Measurements from ENCODE around the gene VPS39.

Gene VPS39

DNA sequence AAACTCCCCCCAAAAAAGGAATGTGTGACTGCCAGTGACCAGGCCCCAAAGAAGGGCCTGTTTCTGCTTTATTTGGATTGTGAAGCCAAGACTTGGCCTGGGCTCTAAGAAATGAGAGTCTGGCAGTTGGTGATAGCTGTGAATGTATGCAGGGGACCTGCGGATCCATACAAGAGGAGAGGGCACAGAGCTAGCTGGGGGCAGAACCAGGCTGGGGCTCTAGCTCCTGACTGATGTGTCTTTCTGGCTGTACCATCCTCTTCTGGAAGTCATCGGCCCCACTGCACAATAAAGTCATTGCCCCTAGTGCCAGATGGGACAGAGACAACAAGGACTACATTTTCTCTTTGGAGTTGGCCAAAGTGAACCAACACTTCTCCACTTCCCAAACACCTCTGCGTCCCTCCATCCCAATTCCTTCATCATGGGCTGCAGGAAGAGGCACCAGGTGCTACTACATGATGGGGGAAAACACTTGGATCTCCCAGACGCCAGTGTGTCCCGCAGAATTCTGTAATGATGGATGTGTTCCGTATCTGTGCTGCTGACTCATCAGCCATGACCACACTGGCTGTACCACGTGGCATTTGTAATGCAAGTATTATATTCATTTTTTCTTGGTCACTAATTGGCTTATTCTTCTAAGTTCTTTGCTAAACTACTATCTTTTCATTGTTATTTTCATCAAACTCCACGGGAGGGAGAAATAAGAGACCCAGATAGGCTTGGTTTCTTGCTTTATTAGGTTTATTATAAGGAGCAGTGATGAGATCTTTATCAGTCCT is 49.9 kb downstream of the VPS39 start:
- Mint-ChIP-seq H3K36me3 (ENCODE audit: low read depth) (peaks cover 47% of the 10 kb centered on the region), H3K4me1 (ENCODE audit: low read depth) (peaks cover 2% of the 10 kb centered on the region), H3K4me3 (no peak overlapping the region), H3K27me3 (no peaks in the 10 kb centered on the region), H3K9me3 (no peaks in the 10 kb centered on the region), H3K27ac (no peak overlapping the region)
- DNase-seq = peak; percentile 28

- Mint-ChIP-seq H3K4me3 (no peak overlapping the region), H3K4me1 (ENCODE audit: low read depth) (peaks cover 2% of the 10 kb centered on the region), H3K27me3 (no peaks in the 10 kb centered on the region), H3K9me3 (no peaks in the 10 kb centered on the region), H3K36me3 (ENCODE audit: low read depth) (peaks cover 40% of the 10 kb centered on the region), H3K27ac (no peak overlapping the region)
- DNase-seq = peak; percentile 19
Measured at GRCh38 chr15:42157381-42157780, 50.7 kb downstream of the VPS39 start.

DNA sequence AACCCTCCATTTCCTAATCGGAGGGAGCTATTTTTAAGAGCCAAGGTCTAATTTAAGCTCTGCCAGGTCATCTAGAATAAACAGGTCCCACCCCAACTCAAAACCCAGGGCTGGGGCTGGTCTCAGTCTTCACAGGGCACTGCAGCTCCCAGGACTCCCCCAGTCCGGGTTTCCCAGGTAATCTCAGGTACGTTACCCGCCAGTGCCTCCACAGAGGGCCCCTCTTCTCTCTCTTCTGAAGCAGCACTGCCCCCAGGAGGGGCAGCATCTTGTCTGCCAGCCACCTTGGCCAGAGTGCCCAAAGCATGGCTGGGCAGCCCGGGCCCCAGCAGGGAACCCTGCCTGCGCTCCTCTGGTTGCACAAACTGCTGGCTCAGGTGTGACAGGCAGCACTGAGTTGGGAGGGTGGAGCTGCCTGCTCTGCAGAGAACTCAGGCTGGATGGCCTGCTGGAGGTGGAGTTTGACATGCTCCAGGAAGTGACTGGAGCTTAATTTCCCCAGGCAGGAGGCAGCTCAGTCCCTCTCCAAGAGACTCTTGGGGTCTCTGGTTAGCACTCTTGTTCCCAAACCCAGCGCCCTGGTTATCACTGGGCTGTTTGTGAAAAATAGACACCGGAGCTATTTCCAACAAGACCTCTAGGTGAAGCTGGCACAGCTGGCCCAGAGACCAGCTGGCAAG is 51.7 kb downstream of the VPS39 start, which contains the start of gene PLA2G4F:
Gene PLA2G4F (minus strand): TSS at position 394 of the 680 bp plus-strand sequence. CDS start 87 bp downstream, at position 307.
- Mint-ChIP-seq H3K4me3 (no peak within 1 kb of the TSS), H3K27me3 (no peaks in the 10 kb centered on the region), H3K4me1 (ENCODE audit: low read depth) (peaks cover 2% of the 10 kb centered on the region), H3K36me3 (ENCODE audit: low read depth) (peaks cover 30% of the 10 kb centered on the region), H3K27ac (no peak within 1 kb of the TSS), H3K9me3 (no peaks in the 10 kb centered on the region)
- DNase-seq = peak; percentile 26

DNA sequence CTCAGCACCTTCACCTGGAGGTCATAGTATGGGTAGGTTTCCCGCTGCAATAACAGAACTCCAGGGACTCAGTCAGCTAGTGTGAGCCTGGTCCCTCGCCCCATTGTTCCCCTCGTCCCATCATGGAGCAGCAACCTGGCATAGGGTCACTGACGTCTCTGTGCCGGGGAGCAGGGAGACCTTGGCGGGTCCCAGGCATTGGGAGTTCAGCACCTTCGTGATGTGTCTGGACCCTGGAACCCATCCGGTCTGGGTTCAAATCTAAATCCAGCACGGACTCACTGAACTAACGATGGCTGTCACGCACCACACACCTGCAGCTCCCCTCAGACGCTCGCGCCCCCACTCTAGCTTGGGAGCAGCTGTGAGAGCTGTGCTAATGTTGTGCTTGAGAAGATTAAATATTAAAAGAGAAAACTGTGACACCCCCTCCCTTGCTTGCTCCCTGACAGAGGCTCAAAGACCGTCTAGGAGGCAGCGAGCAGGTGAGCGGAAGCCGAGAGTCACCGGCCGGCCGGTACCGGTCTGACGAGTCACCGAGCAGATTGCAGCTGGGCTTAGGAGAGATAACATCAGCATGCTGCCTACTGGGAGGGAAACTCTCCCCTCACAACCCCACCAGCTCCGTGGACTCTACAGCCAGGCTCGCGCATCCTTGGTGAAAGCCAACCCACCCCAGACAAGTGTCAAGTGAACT is 52.4 kb downstream of the VPS39 start:
- no peak for DNase-seq
- H3K27me3 Mint-ChIP-seq = no peaks in the 10 kb centered on the region
- H3K27ac Mint-ChIP-seq = no peak overlapping the region
- H3K36me3 Mint-ChIP-seq (ENCODE audit: low read depth) = peaks cover 23% of the 10 kb centered on the region
- H3K4me1 Mint-ChIP-seq (ENCODE audit: low read depth) = peaks cover 2% of the 10 kb centered on the region
- H3K9me3 Mint-ChIP-seq = no peaks in the 10 kb centered on the region
- H3K4me3 Mint-ChIP-seq = no peak overlapping the region

GRCh38 chr15:42154956-42155355 is 53.1 kb downstream of the VPS39 start:
- no peak for DNase-seq
- Mint-ChIP-seq H3K36me3 (ENCODE audit: low read depth) (peaks cover 15% of the 10 kb centered on the region), H3K9me3 (no peaks in the 10 kb centered on the region), H3K4me3 (no peak overlapping the region), H3K27me3 (no peaks in the 10 kb centered on the region), H3K4me1 (ENCODE audit: low read depth) (peaks cover 2% of the 10 kb centered on the region), H3K27ac (no peak overlapping the region)

DNA sequence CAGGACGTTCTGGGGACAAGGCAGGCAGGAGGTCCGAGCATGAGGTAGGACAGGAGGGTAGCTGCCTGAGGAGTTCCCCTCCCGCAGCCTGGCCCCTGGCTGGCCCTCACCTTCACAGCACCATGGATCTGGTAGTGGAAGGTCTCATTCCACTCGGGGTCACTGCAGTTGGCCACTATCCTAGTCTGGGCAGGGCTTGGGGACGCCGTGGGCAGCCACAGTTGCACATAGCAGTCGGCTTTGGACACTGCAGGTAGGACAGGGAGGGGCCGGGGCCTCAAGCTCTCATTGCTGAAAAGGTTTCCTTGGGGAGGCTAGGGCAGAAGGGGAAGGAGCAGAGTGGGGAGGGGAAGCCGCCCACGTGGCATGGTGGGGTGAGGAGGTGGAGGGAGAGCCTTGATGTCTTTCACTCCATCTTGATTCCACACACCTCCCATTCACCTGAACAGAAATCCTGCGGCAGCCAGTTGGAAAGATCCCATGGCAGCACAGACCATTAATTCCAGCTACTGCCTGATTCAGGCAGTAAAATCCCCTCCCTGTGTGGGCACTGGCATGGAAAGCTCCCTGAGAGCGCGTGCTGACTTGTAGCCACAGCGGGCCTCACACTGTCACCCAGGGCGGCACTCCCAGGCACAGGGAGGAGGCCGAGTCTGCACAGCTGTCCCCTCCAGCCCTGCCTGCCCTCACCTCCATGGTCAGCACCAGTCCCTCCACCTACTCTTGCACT is 53.7 kb downstream of the VPS39 start:
- no peaks in the 10 kb centered on the region for H3K9me3 Mint-ChIP-seq
- H3K4me1 Mint-ChIP-seq (ENCODE audit: low read depth) = peaks cover 2% of the 10 kb centered on the region
- no peak overlapping the region for H3K4me3 Mint-ChIP-seq
- H3K27ac Mint-ChIP-seq = no peak overlapping the region
- no peak for DNase-seq
- peaks cover 10% of the 10 kb centered on the region for H3K36me3 Mint-ChIP-seq (ENCODE audit: low read depth)
- no peaks in the 10 kb centered on the region for H3K27me3 Mint-ChIP-seq

DNA sequence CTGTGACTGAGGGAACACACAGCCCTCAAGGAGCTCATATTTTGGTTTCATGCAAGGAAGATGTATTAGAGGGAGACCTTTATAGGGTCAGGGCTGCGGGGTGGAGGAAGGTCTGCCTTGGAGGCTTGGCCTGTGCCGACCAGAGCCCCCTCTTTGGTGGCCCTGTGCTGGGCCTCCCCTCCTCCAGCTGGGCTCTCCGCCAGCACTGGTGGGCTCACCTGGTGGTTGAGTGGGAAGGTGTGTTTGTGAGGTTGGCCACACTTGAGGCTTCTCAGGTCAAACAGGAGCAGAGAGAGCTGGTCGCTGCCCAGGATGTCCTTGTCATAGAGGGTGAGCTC is 54.3 kb downstream of the VPS39 start:
- Mint-ChIP-seq H3K4me1 (ENCODE audit: low read depth) (peaks cover 2% of the 10 kb centered on the region), H3K9me3 (no peaks in the 10 kb centered on the region), H3K4me3 (no peak overlapping the region), H3K27ac (no peak overlapping the region), H3K36me3 (ENCODE audit: low read depth) (peaks cover 5% of the 10 kb centered on the region), H3K27me3 (no peaks in the 10 kb centered on the region)
- DNase-seq = no peak

DNA sequence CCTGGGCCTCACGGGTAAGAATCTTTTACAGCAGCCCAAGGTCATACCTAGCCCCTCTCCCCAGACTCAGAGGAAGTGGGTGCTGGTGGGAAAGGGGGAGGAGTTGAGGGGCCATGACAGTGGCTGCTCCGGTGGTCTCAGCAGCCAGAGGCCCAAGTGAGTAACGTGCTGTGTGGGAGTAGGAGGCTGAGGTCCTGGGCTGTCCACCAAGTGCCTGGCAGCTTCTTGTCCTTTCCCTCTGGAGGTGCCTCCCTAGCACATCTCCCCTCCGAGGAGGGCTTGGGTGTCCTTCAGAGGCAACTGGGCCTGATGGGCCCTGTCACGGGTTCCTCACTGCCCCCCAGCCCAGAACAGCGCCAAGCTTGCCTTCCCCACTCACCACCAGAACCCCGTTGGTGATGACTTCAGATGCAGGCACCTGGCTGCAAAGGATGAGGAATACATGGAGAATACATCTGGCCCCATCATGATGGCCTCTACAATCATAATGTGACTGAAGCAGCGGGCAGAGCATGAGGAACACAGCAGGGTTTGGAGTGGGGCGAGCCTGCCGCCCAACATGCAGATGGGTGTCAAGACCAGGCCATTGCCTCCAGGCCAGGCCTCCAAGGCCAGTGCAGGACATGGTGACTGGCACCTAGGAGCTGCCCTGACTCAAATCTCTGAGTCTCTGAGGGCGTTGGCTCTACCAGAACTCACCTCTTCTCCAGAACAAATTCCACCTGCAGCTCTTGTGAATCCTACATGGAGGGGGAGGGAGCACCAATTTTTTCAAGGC is 55.0 kb downstream of the VPS39 start:
- Mint-ChIP-seq H3K9me3 (no peaks in the 10 kb centered on the region), H3K4me3 (no peak overlapping the region), H3K4me1 (ENCODE audit: low read depth) (no peaks in the 10 kb centered on the region), H3K27ac (no peak overlapping the region), H3K27me3 (no peaks in the 10 kb centered on the region), H3K36me3 (ENCODE audit: low read depth) (no peaks in the 10 kb centered on the region)
- no peak for DNase-seq

- Mint-ChIP-seq H3K9me3 (no peaks in the 10 kb centered on the region), H3K27me3 (no peaks in the 10 kb centered on the region), H3K4me3 (no peak overlapping the region), H3K36me3 (ENCODE audit: low read depth) (no peaks in the 10 kb centered on the region), H3K4me1 (ENCODE audit: low read depth) (no peaks in the 10 kb centered on the region), H3K27ac (no peak overlapping the region)
- no peak for DNase-seq
Measured at GRCh38 chr15:42152196-42152920, 55.7 kb downstream of the VPS39 start.

DNA sequence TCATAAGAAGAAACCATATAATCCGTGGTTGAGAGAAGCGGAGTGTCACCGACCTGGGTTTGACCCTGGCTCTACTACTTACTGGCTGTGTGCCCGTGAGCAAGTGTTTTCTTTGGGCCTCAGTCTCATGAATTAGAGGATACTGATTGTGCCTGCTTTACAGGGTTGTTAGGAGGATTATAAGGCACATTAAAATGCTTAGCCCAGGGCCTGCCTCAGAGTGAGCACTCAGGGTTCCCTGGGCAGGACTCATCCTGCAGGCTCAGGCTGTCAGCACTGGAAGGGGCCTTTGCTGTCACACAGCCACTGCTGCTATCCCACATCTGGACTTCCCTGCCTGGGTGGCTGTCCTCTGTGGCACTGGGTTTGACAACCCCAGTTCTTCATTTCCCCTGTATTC is 56.4 kb downstream of the VPS39 start:
- H3K4me3 Mint-ChIP-seq = no peak overlapping the region
- no peaks in the 10 kb centered on the region for H3K27me3 Mint-ChIP-seq
- H3K27ac Mint-ChIP-seq = no peak overlapping the region
- DNase-seq = no peak
- H3K36me3 Mint-ChIP-seq (ENCODE audit: low read depth) = no peaks in the 10 kb centered on the region
- no peaks in the 10 kb centered on the region for H3K4me1 Mint-ChIP-seq (ENCODE audit: low read depth)
- H3K9me3 Mint-ChIP-seq = no peaks in the 10 kb centered on the region

DNA sequence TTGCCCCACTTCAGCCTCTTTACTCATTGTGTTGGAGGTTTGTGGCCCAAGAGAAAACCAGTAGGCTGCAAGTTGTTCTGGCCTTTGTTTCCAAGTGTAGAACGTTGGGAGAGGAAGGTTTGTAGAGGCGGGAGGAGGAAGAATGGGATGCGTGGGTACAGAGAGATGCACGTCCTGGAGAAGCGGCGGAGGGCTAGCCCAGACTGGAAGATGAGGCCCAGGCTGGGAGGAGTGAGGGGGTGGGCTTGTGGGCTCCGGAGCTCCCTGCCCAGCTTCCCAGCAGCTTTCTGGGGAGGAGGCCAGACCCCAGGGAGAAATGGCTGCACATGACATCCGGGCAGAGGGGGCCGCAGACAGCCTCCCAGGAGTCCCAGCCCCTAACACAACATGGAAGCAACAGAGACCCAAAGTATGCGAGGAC is 57.0 kb downstream of the VPS39 start:
- DNase-seq = no peak
- Mint-ChIP-seq H3K27me3 (no peaks in the 10 kb centered on the region), H3K4me3 (no peak overlapping the region), H3K9me3 (no peaks in the 10 kb centered on the region), H3K27ac (no peak overlapping the region), H3K4me1 (ENCODE audit: low read depth) (no peaks in the 10 kb centered on the region), H3K36me3 (ENCODE audit: low read depth) (no peaks in the 10 kb centered on the region)

GRCh38 chr15:42150219-42150970 is 57.7 kb downstream of the VPS39 start:
- Mint-ChIP-seq H3K36me3 (ENCODE audit: low read depth) (no peaks in the 10 kb centered on the region), H3K4me3 (no peak overlapping the region), H3K27me3 (no peaks in the 10 kb centered on the region), H3K27ac (no peak overlapping the region), H3K4me1 (ENCODE audit: low read depth) (no peaks in the 10 kb centered on the region), H3K9me3 (no peaks in the 10 kb centered on the region)
- DNase-seq = no peak
